Mesenchymal stem cell (in vitro differentiated cells and primary cell): ENCODE results near the gene SMLR1.

Source experiments
- DNase-seq: peaks from one replicate; pipeline ENCODE4 v3.0.0-alpha.2; 2013
- H2AFZ ChIP-seq: one replicate; pipeline ENCODE4 v1.6.1; 2013; ENCODE audit warnings: low read depth, mild to moderate bottlenecking, control low read depth, inconsistent platforms, low read length, moderate library complexity
- H2AK5ac ChIP-seq: 2 replicates; pipeline ENCODE4 v1.6.1; 2013; ENCODE audit warnings: low read length, moderate library complexity, mild to moderate bottlenecking, inconsistent platforms; ENCODE audit not compliant: severe bottlenecking
- H2BK120ac ChIP-seq: one replicate; pipeline ENCODE4 v1.6.1; 2013; ENCODE audit warnings: low read depth, mild to moderate bottlenecking, inconsistent platforms, low read length, moderate library complexity
- H2BK12ac ChIP-seq, 2 experiments: one replicate each; pipeline ENCODE4 v1.6.1; 2013; ENCODE audit warnings: inconsistent platforms in 2 of 2, low read length in 2 of 2, mild to moderate bottlenecking in 2 of 2, moderate library complexity in 2 of 2, control low read depth in 1 of 2
- H2BK15ac ChIP-seq: one replicate; pipeline ENCODE4 v1.6.1; 2013; ENCODE audit warnings: mild to moderate bottlenecking, low read depth, inconsistent platforms; ENCODE audit not compliant: poor library complexity, severe bottlenecking
- H2BK5ac ChIP-seq: 2 replicates; pipeline ENCODE4 v1.6.1; 2013; ENCODE audit warnings: low read depth, mild to moderate bottlenecking, low read length, control low read depth, inconsistent platforms; ENCODE audit not compliant: poor library complexity, severe bottlenecking
- H3K14ac ChIP-seq, 2 experiments: one replicate each; pipeline ENCODE4 v1.6.1; 2013; ENCODE audit warnings: inconsistent platforms in 2 of 2, low read length in 2 of 2, control low read depth in 1 of 2, mild to moderate bottlenecking in 1 of 2, moderate library complexity in 1 of 2
- H3K18ac ChIP-seq, 2 experiments: one replicate each; pipeline ENCODE4 v1.6.1; 2013; ENCODE audit warnings: inconsistent platforms in 2 of 2, low read length in 2 of 2, control low read depth in 1 of 2, low read depth in 1 of 2, mild to moderate bottlenecking in 1 of 2
- H3K23ac ChIP-seq, 2 experiments: one replicate each; pipeline ENCODE4 v1.6.1; 2013; ENCODE audit warnings: inconsistent platforms in 2 of 2, low read length in 2 of 2, mild to moderate bottlenecking in 2 of 2, moderate library complexity in 2 of 2, control low read depth in 1 of 2
- H3K27ac ChIP-seq: 2 replicates; pipeline ENCODE4 v1.5.1; 2013; ENCODE audit warnings: mild to moderate bottlenecking, moderate library complexity, low read length, control low read depth, inconsistent platforms; ENCODE audit not compliant: poor library complexity, severe bottlenecking
- H3K27me3 ChIP-seq, 2 experiments: 2 replicates each; pipeline versions ENCODE4 v1.6.1 to v1.7.0; 2013; ENCODE audit warnings: low read length in 2 of 2, mild to moderate bottlenecking in 2 of 2, moderate library complexity in 2 of 2, control low read depth in 1 of 2, inconsistent platforms in 1 of 2; ENCODE audit not compliant: control insufficient read depth in 1 of 2, insufficient read depth in 1 of 2
- H3K36me3 ChIP-seq, 2 experiments: 2 replicates each; pipeline versions ENCODE4 v1.6.1 to v1.7.0; 2013; ENCODE audit warnings: low read length in 2 of 2, control low read depth in 1 of 2, inconsistent platforms in 1 of 2, low read depth in 1 of 2, mild to moderate bottlenecking in 1 of 2; ENCODE audit not compliant: insufficient read depth in 2 of 2, control insufficient read depth in 1 of 2
- H3K4ac ChIP-seq, 2 experiments: one replicate each; pipeline ENCODE4 v1.6.1; 2013; ENCODE audit warnings: inconsistent platforms in 2 of 2, low read length in 2 of 2, mild to moderate bottlenecking in 2 of 2, moderate library complexity in 2 of 2, control low read depth in 1 of 2, low read depth in 1 of 2
- H3K4me1 ChIP-seq: 2 replicates; pipeline ENCODE4 v1.6.1; 2013; ENCODE audit warnings: low read depth, low read length, control low read depth; ENCODE audit not compliant: control insufficient read depth, insufficient read depth
- H3K4me2 ChIP-seq: 2 replicates; pipeline ENCODE4 v1.6.1; 2013; ENCODE audit warnings: low read length, mild to moderate bottlenecking, inconsistent platforms; ENCODE audit not compliant: poor library complexity, severe bottlenecking
- H3K4me3 ChIP-seq, 2 experiments: 2 replicates each; pipeline versions ENCODE4 v1.5.1 to v1.7.0; 2013; ENCODE audit warnings: low read length in 2 of 2, mild to moderate bottlenecking in 2 of 2, control low read depth in 1 of 2, low read depth in 1 of 2; ENCODE audit not compliant: insufficient read depth in 1 of 2
- H3K79me1 ChIP-seq: replicated peaks from 2 replicates; pipeline ENCODE4 v1.6.1; 2013; ENCODE audit warnings: mild to moderate bottlenecking, control low read depth, low read length, inconsistent platforms; ENCODE audit not compliant: poor library complexity, severe bottlenecking
- H3K9ac ChIP-seq: 2 replicates; pipeline ENCODE4 v1.7.0; 2013; ENCODE audit warnings: mild to moderate bottlenecking, low read length, moderate library complexity
- H3K9me3 ChIP-seq: 2 replicates; pipeline ENCODE4 v1.7.0; 2013; ENCODE audit warnings: mild to moderate bottlenecking, low read length; ENCODE audit not compliant: control insufficient read depth
- H4K8ac ChIP-seq: one replicate; pipeline ENCODE4 v1.6.1; 2013; ENCODE audit warnings: inconsistent platforms, mild to moderate bottlenecking, low read length, moderate library complexity
- H4K91ac ChIP-seq: one replicate; pipeline ENCODE4 v1.6.1; 2013; ENCODE audit warnings: mild to moderate bottlenecking, low read length, inconsistent platforms
- WGBS: methylation state at CpG from one replicate; pipeline ENCODE4 v1.1.7; 2013; ENCODE audit warnings: mixed read lengths; 5-methylcytosine and 5-hydroxymethylcytosine counted together

Gene SMLR1

GRCh38 chr6:130834482-130835251, 7.5 kb downstream of the SMLR1 start:
- no peaks in the 10 kb centered on the region for H3K27me3 ChIP-seq
- no peak overlapping the region for H3K14ac ChIP-seq
- no peak overlapping the region for H3K23ac ChIP-seq
- H3K4ac ChIP-seq, result no peak overlapping the region
- no peak overlapping the region for H2BK15ac ChIP-seq
- 96% methylated on average over 4 of the region's 5 CpGs for WGBS
- no peak overlapping the region for H2BK5ac ChIP-seq
- no peak overlapping the region for H4K8ac ChIP-seq
- H2BK120ac ChIP-seq, result no peak overlapping the region
- H3K27ac ChIP-seq, result no peak overlapping the region
- H2AK5ac ChIP-seq, result no peak overlapping the region
- no peak overlapping the region for H4K91ac ChIP-seq
- H3K4me2 ChIP-seq, result no peak overlapping the region
- no peak overlapping the region for H3K4me3 ChIP-seq
- peaks cover 0 to 1% of the 10 kb centered on the region in 2 experiments for H3K36me3 ChIP-seq
- H3K4me1 ChIP-seq, result no peaks in the 10 kb centered on the region
- no peak overlapping the region for H2AFZ ChIP-seq
- no peaks in the 10 kb centered on the region for H3K79me1 ChIP-seq
- H3K9ac ChIP-seq, result no peak overlapping the region
- no peak for DNase-seq
- H2BK12ac ChIP-seq, result no peak overlapping the region
- no peaks in the 10 kb centered on the region for H3K9me3 ChIP-seq
- H3K18ac ChIP-seq, result no peak overlapping the region

GRCh38 chr6:130836055-130836640, 8.9 kb downstream of the SMLR1 start:
- WGBS, result 100% methylated on average over 3 of the region's 3 CpGs
- H3K18ac ChIP-seq, result no peak overlapping the region

DNA sequence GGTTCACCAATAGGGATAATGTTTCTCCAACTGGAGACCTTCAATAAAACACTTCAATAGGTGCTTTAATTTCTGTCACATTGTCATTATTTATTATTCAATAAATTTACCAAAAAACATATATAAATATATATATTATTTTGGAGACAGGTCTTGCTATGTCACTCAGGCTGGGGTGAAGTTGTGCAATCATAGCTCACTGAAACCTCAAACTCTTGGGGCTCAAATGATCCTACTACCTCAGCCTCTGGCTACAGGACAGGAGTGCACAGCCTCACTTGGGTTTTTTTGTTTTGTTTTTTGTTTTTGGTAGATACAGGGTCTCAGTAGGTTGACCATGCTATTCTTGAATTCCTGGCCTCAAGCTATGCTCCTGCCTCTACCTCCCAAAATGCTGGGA, 9.9 kb downstream of the SMLR1 start:
- Histone ChIP-seq H3K23ac (no peak overlapping the region), H3K4me1 (no peaks in the 10 kb centered on the region), H4K91ac (no peak overlapping the region), H3K79me1 (no peaks in the 10 kb centered on the region), H3K4me2 (no peak overlapping the region), H3K9me3 (no peaks in the 10 kb centered on the region), H2BK12ac (no peak overlapping the region), H3K36me3 (peaks cover 0 to 2% of the 10 kb centered on the region in 2 experiments), H4K8ac (no peak overlapping the region), H2AFZ (no peak overlapping the region), H3K27me3 (no peaks in the 10 kb centered on the region), H3K27ac (no peak overlapping the region), H3K18ac (no peak overlapping the region), H2BK120ac (no peak overlapping the region), H2AK5ac (no peak overlapping the region), H3K9ac (no peak overlapping the region), H3K4me3 (no peak overlapping the region), H3K4ac (no peak overlapping the region), H2BK15ac (no peak overlapping the region), H3K14ac (no peak overlapping the region), H2BK5ac (no peak overlapping the region)
- DNase-seq, result no peak

More at GRCh38 chr6:130836055-130836640, 8.9 kb downstream of the SMLR1 start:
- Histone ChIP-seq H3K79me1 (no peaks in the 10 kb centered on the region), H2BK12ac (no peak overlapping the region), H3K9ac (no peak overlapping the region), H3K36me3 (peaks cover 0 to 2% of the 10 kb centered on the region in 2 experiments), H4K8ac (no peak overlapping the region), H2AK5ac (no peak overlapping the region), H4K91ac (no peak overlapping the region), H3K4me3 (no peak overlapping the region), H3K4me1 (no peaks in the 10 kb centered on the region), H3K27me3 (no peaks in the 10 kb centered on the region), H2AFZ (no peak overlapping the region), H2BK15ac (no peak overlapping the region), H3K4ac (no peak overlapping the region), H3K27ac (no peak overlapping the region), H3K14ac (no peak overlapping the region), H3K4me2 (no peak overlapping the region), H2BK5ac (no peak overlapping the region), H3K9me3 (no peaks in the 10 kb centered on the region), H2BK120ac (no peak overlapping the region), H3K23ac (no peak overlapping the region)
- DNase-seq, result no peak

GRCh38 chr6:130838250-130838860, 11.1 kb downstream of the SMLR1 start:
- H3K9me3 ChIP-seq, result no peaks in the 10 kb centered on the region
- no peaks in the 10 kb centered on the region for H3K79me1 ChIP-seq
- no peak overlapping the region for H3K4me3 ChIP-seq
- H2BK5ac ChIP-seq, result no peak overlapping the region
- H3K23ac ChIP-seq, result no peak overlapping the region
- H3K18ac ChIP-seq, result no peak overlapping the region
- H2BK15ac ChIP-seq, result no peak overlapping the region
- H3K27me3 ChIP-seq, result no peaks in the 10 kb centered on the region
- no peak overlapping the region for H3K14ac ChIP-seq
- no peak overlapping the region for H3K27ac ChIP-seq
- H3K4ac ChIP-seq, result no peak overlapping the region
- H4K8ac ChIP-seq, result no peak overlapping the region
- peaks cover 0 to 2% of the 10 kb centered on the region in 2 experiments for H3K36me3 ChIP-seq
- no peaks in the 10 kb centered on the region for H3K4me1 ChIP-seq
- no peak for DNase-seq
- no peak overlapping the region for H2AK5ac ChIP-seq
- no peak overlapping the region for H3K4me2 ChIP-seq
- H2AFZ ChIP-seq, result no peak overlapping the region
- H2BK12ac ChIP-seq, result no peak overlapping the region
- H3K9ac ChIP-seq, result no peak overlapping the region
- 100% methylated on average over 2 of the region's 6 CpGs for WGBS
- no peak overlapping the region for H4K91ac ChIP-seq
- H2BK120ac ChIP-seq, result no peak overlapping the region
